GM12878 (cell line): Measurements from ENCODE around the gene STAMBP. TPM values are rescaled to one million over a fixed set of nuclear protein-coding genes. Genes with fewer than 3 reads are reported as not detected.

ENCODE experiments used
- ATAC-seq: fragments of 200-7000 bp; cut with Tn5 transposase; 3 replicates; pipeline ENCODE4 v1.9.1; 2020; ENCODE audit warnings: mild to moderate bottlenecking, moderate library complexity
- BruUV-seq: library from RNA; stranded (reverse); fragments of 400-500 nt; replicated peaks from 2 replicates; lab custom pipeline; 2021; lab: Mats Ljungman, UMichigan
- CTCF ChIA-PET: fragments of 300-600 bp; sonication (Branson Sonifier 250); formaldehyde crosslinking; extraction: SDS; loops from one replicate; lab custom pipeline; 2021; ENCODE audit warnings: inconsistent platforms; lab: Yijun Ruan, JAX
- POLR2A ChIA-PET: fragments of 350-600 bp; formaldehyde crosslinking; extraction: SDS; loops from one replicate; lab custom pipeline; 2021; ENCODE audit warnings: inconsistent platforms; lab: Charles Lee
- RAD21 ChIA-PET: fragments of 300-600 bp; sonication (Branson Sonifier 250); formaldehyde crosslinking; loops from one replicate; lab custom pipeline; 2023; ENCODE audit warnings: antibody characterized with exemption; ENCODE audit not compliant: unreplicated experiment; lab: Charles Lee
- SMC1A ChIA-PET: fragments of 300-600 bp; sonication (Branson Sonifier 250); formaldehyde crosslinking; loops from one replicate; lab custom pipeline; 2023; ENCODE audit not compliant: unreplicated experiment, uncharacterized antibody; lab: Charles Lee
- DNase-seq: peaks from one replicate; pipeline ENCODE4 v3.0.0-alpha.2; 2011; ENCODE audit warnings: low read depth, low spot score
- FAIRE-seq: peaks from 3 replicates; lab custom pipeline; 2011; peaks lifted over from hg19 to GRCh38; lab: Jason Lieb, UNC
- H2AFZ ChIP-seq: 2 replicates; pipeline ENCODE4 v1.6.0; 2011; ENCODE audit warnings: low read depth, low read length, control low read depth; ENCODE audit not compliant: control insufficient read depth
- H3K27ac ChIP-seq: 2 replicates; pipeline ENCODE4 v1.5.1; 2011; ENCODE audit warnings: control low read depth; ENCODE audit not compliant: control insufficient read depth, insufficient read depth
- H3K27me3 ChIP-seq, 2 experiments: replicated peaks in 1 of 2; 2 replicates each; pipeline versions ENCODE4 v1.6.0 to v1.6.1; 2011; ENCODE audit warnings: low read length in 1 of 2; ENCODE audit not compliant: control insufficient read depth in 2 of 2, insufficient read depth in 2 of 2
- H3K36me3 ChIP-seq, 2 experiments: 2 replicates each; pipeline ENCODE4 v1.5.1; 2011; ENCODE audit warnings: low read length in 1 of 2; ENCODE audit not compliant: control insufficient read depth in 2 of 2, insufficient read depth in 2 of 2
- H3K4me1 ChIP-seq: 2 replicates; pipeline ENCODE4 v1.6.1; 2011; ENCODE audit warnings: mild to moderate bottlenecking, low read length, moderate library complexity, mixed read lengths; ENCODE audit not compliant: control insufficient read depth, insufficient read depth
- H3K4me2 ChIP-seq: 2 replicates; pipeline ENCODE4 v1.6.0; 2011; ENCODE audit warnings: control low read depth; ENCODE audit not compliant: control insufficient read depth, insufficient read depth
- H3K4me3 ChIP-seq: fragments of 200-600 bp; sonication (generic); 2 replicates; pipeline ENCODE4 v1.5.1; 2016
- H3K79me2 ChIP-seq: 2 replicates; pipeline ENCODE4 v1.6.0; 2011; ENCODE audit warnings: low read length; ENCODE audit not compliant: control insufficient read depth, insufficient read depth
- H3K9ac ChIP-seq: 2 replicates; pipeline ENCODE4 v1.8.0; 2011; ENCODE audit warnings: low read length, control low read depth, mixed read lengths; ENCODE audit not compliant: control insufficient read depth, insufficient read depth
- H3K9me3 ChIP-seq: replicated peaks from 3 replicates; pipeline ENCODE4 v1.5.1; 2011; ENCODE audit warnings: mild to moderate bottlenecking, low read length; ENCODE audit not compliant: control insufficient read depth, insufficient read depth
- H4K20me1 ChIP-seq: 2 replicates; pipeline ENCODE4 v1.6.0; 2011; ENCODE audit not compliant: control insufficient read depth, insufficient read depth
- BHLHE40 ChIP-seq, 2 experiments: fragments of 450-650 bp in 1 of 2; IDR thresholded peaks; 2 replicates each; pipeline ENCODE4 v1.6.1; 2011 to 2017; ENCODE audit warnings: low read depth in 2 of 2, borderline replicate concordance in 1 of 2, improper control_type of control experiment in 1 of 2, low read length in 1 of 2, mild to moderate bottlenecking in 1 of 2
- BMI1 ChIP-seq: fragments of 450-650 bp; IDR thresholded peaks from 2 replicates; pipeline ENCODE4 v1.6.1; 2016; ENCODE audit warnings: mild to moderate bottlenecking, moderate library complexity, borderline replicate concordance
- CREB1 ChIP-seq: IDR thresholded peaks from 2 replicates; pipeline ENCODE4 v1.6.1; 2012; ENCODE audit warnings: low read depth, mild to moderate bottlenecking, inconsistent platforms
- CTCF ChIP-seq, 3 experiments: IDR thresholded peaks in 2 of 3; conservative IDR thresholded peaks in 1 of 3; 2 replicates each; pipeline ENCODE4 v1.5.1; 2011; ENCODE audit warnings: low read depth in 3 of 3, low read length in 3 of 3, mild to moderate bottlenecking in 3 of 3, control low read depth in 2 of 3, moderate library complexity in 2 of 3, inconsistent platforms in 1 of 3, mixed read lengths in 1 of 3; ENCODE audit not compliant: control insufficient read depth in 2 of 3, insufficient read depth in 1 of 3; ENCODE audit errors: extremely low read depth in 1 of 3
- EGR1 ChIP-seq, 2 experiments: IDR thresholded peaks; 1 replicate in 1 of 2; 2 replicates in 1 of 2; pipeline ENCODE4 v1.6.1; 2011 to 2012; ENCODE audit warnings: low read depth in 2 of 2, low read length in 2 of 2, borderline replicate concordance in 1 of 2, mild to moderate bottlenecking in 1 of 2, moderate library complexity in 1 of 2
- ELK1 ChIP-seq: IDR thresholded peaks from 2 replicates; pipeline ENCODE4 v1.6.1; 2012; ENCODE audit warnings: low read depth, low read length, improper control_type of control experiment
- MEF2B ChIP-seq: fragments of 450-650 bp; IDR thresholded peaks from 2 replicates; pipeline ENCODE4 v1.6.1; 2018; ENCODE audit warnings: mild to moderate bottlenecking, moderate library complexity; ENCODE audit not compliant: partially characterized antibody, poor library complexity, severe bottlenecking
- NR2C2 ChIP-seq: IDR thresholded peaks from 2 replicates; pipeline ENCODE4 v1.6.1; 2011; ENCODE audit warnings: borderline replicate concordance, low read depth; ENCODE audit not compliant: control insufficient read depth, insufficient read length
- NR2F1 ChIP-seq: fragments of 450-650 bp; conservative IDR thresholded peaks from 2 replicates; pipeline ENCODE4 v1.6.1; 2017; ENCODE audit warnings: mild to moderate bottlenecking
- RAD51 ChIP-seq: fragments of 450-650 bp; IDR thresholded peaks from 2 replicates; pipeline ENCODE4 v1.6.1; 2016; ENCODE audit warnings: moderate library complexity, mild to moderate bottlenecking, inconsistent platforms
- RELB ChIP-seq: fragments of 450-650 bp; IDR thresholded peaks from 2 replicates; pipeline ENCODE4 v1.6.1; 2017; ENCODE audit warnings: low read depth, mild to moderate bottlenecking, moderate library complexity
- RUNX3 ChIP-seq: IDR thresholded peaks from 2 replicates; pipeline ENCODE4 v1.6.1; 2012; ENCODE audit warnings: low read length, inconsistent platforms
- SPI1 ChIP-seq: IDR thresholded peaks from 2 replicates; pipeline ENCODE4 v1.6.1; 2011; ENCODE audit warnings: low read depth, mild to moderate bottlenecking, low read length, moderate library complexity, borderline replicate concordance; ENCODE audit not compliant: insufficient read depth
- STAT3 ChIP-seq: IDR thresholded peaks from 2 replicates; pipeline ENCODE4 v1.6.1; 2011; ENCODE audit warnings: low read depth, low read length, improper control_type of control experiment
- YY1 ChIP-seq: IDR thresholded peaks from 2 replicates; pipeline ENCODE4 v1.6.1; 2011; ENCODE audit warnings: low read depth, mild to moderate bottlenecking, low read length
- ZNF24 ChIP-seq: fragments of 450-650 bp; IDR thresholded peaks from 2 replicates; pipeline ENCODE4 v1.6.1; 2017; ENCODE audit warnings: antibody characterized with exemption, mild to moderate bottlenecking
- WGBS: methylation state at CpG from one replicate; pipeline ENCODE4 v1.1.6; 2016; ENCODE audit warnings: low lambda C conversion rate; ENCODE audit not compliant: insufficient replicate concordance, insufficient coverage; ENCODE audit errors: missing lambda C conversion rate; 5-methylcytosine and 5-hydroxymethylcytosine counted together
- in situ Hi-C: fragments of 300-500 bp; cut with MboI; formaldehyde crosslinking; loops from 9 replicates; pipeline ENCODE4 v1.14.3; 2018; ENCODE audit warnings: mixed read lengths
- intact Hi-C: fragments of 100-400 bp; cut with micrococcal nuclease; formaldehyde crosslinking; loops from one replicate; pipeline ENCODE4 v1.14.2; 2022; ENCODE audit not compliant: unreplicated experiment
- polyA plus RNA-seq, 11 experiments: library from polyadenylated mRNA; depleted of rRNA in 4 of 11; unstranded in 6 of 11; stranded (reverse) in 5 of 11; fragments of >200 nt; fragmentation: Nextera tagmentation in 4 of 11; fragmentation: Illumina TruSeq in 1 of 11; extraction: Ambion mirVana in 4 of 11; extraction: Trizol in 1 of 11; gene quantifications; 1 replicate in 1 of 11; 2 replicates in 10 of 11; pipeline versions ENCODE4 v1.2.1 to v1.2.3, GENCODE V29; 2011 to 2016; ENCODE audit warnings: inconsistent platforms in 2 of 11, missing spikeins in 2 of 11, low read depth in 1 of 11
- total RNA-seq, 4 experiments: library from RNA; depleted of rRNA in 3 of 4; stranded (reverse); fragments of >200 nt in 3 of 4; fragmentation: Illumina TruSeq in 1 of 4; extraction: Trizol in 1 of 4; gene quantifications; 2 replicates each; pipeline versions ENCODE4 v1.2.1 to v1.2.3, GENCODE V29; 2013 to 2021
- TF ChIP-seq, protein P1 (sequence below): IDR thresholded peaks from 2 replicates; pipeline ENCODE4 v1.6.1; 2011; ENCODE audit warnings: low read depth, low read length, improper control_type of control experiment, borderline replicate concordance

The STAMBP gene
- total and polyA plus RNA-seq, 10 of the 15 experiments (the other 5 are each of a cell fraction or from before 2014, with no cell fraction given), result 38.9 to 84.1 (median 69.7) TPM

DNA sequence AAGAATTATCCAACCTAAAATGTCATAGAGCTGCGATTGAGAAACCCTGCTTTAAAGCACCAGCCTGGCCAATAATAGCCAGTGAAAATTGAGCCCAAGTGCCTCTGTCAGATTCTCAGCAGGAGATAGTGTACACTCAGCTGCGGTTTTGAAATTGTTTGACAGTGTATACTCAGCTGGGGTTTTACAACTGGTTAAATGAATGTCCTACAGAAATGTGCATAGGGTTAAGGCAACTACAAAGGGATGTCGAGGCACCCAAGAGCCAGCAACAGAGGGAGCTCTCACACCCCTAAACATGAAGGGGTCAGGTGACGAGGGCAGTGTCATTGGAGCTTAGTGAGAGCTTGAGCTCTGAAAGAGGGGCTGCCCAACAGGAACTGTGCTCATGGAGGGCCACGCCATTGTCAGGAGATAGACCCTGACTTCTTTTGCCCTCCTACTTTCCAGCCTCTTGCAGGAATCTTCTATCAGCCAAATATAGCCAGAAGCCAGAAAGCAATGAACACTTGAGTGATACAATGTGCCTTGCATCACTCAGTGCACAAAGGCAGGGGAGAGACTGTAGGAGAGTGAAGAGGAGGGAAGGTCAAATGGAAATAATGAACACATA is 79.2 kb downstream of the STAMBP start:
- ATAC-seq (peak; percentile 99), FAIRE-seq (peak; percentile 38), DNase-seq (peak; percentile 26)
- H3K4me1 ChIP-seq, result no peaks in the 10 kb centered on the region
- no peak overlapping the region for H3K27ac ChIP-seq
- WGBS, result 28% methylated on average over 5 of the region's 5 CpGs
- no peaks in the 10 kb centered on the region for H3K79me2 ChIP-seq
- ChIA-PET CTCF (interaction anchor here (0.6 to 5.4 kb wide), 45 partner anchors 9 to 493 kb away, joined by 3 to 78 read pairs (median 5); partner anchors contain the start of genes BOLA3 and STAMBP), SMC1A (interaction anchor here (0.5 to 5.0 kb wide), 40 partner anchors 9 to 291 kb away, joined by 3 to 45 read pairs (median 4); partner anchors contain the start of genes BOLA3, MTHFD2 and STAMBP), RAD21 (interaction anchor here (0.6 to 2.8 kb wide), 36 partner anchors 9 to 428 kb away, joined by 3 to 52 read pairs (median 5); partner anchors contain the start of genes BOLA3, MOB1A and STAMBP), POLR2A (interaction anchor here (0.5 to 1.5 kb wide), 5 partner anchors 60 to 213 kb away, joined by 3 to 6 read pairs (median 4); no protein-coding TSS in a partner anchor)
- no peaks in the 10 kb centered on the region for H3K36me3 ChIP-seq
- no peaks in the 10 kb centered on the region for H3K27me3 ChIP-seq
- in situ Hi-C loops (no loop called here), intact Hi-C loops (loop anchor here (5.0 kb wide), 3 partner anchors 174 to 239 kb away; partner anchors contain the start of gene BOLA3)
- H3K9ac ChIP-seq, result no peak overlapping the region
- no peaks in the 10 kb centered on the region for H4K20me1 ChIP-seq
- no peak overlapping the region for H3K4me2 ChIP-seq
- H2AFZ ChIP-seq, result peak overlapping the region; percentile 71
- no TSS peak for BruUV-seq
- no peaks in the 10 kb centered on the region for H3K9me3 ChIP-seq
- H3K4me3 ChIP-seq, result no peak overlapping the region
- TF ChIP-seq ZNF24 (0 out of 2 replicates have a peak, but pooled peaks have one; percentile 38), EGR1 (IDR thresholded peaks at IDR 0.05; ENCODE audit: borderline replicate concordance in 1 of 2, low read depth in 2 of 2, low read length in 2 of 2) (no peak), BHLHE40 (IDR thresholded peaks at IDR 0.05; ENCODE audit: borderline replicate concordance in 1 of 2, low read depth in 2 of 2, low read length in 1 of 2) (peak; percentile 77 to 78), SPI1 (peak; percentile 3; the same call in 1 of the 2 replicates), YY1 (peak; percentile 70), RELB (no peak), STAT3 (no peak), RAD51 (peak; percentile 85), BMI1 (no peak), ELK1 (no peak), RUNX3 (peak; percentile 29; the same call in 1 of the 2 replicates), CTCF (IDR thresholded peaks at IDR 0.05 in 2 of 3, conservative IDR thresholded peaks at IDR 0.05 in 1 of 3; ENCODE audit: control insufficient read depth in 2 of 3, extremely low read depth in 1 of 3, insufficient read depth in 1 of 3, low read depth in 3 of 3, low read length in 3 of 3) (peak; percentile 58 to 76 (median 62)), MEF2B (no peak), NR2F1 (peak; percentile 68), CREB1 (no peak), NR2C2 (no peak)
- TF ChIP-seq, protein P1, sequence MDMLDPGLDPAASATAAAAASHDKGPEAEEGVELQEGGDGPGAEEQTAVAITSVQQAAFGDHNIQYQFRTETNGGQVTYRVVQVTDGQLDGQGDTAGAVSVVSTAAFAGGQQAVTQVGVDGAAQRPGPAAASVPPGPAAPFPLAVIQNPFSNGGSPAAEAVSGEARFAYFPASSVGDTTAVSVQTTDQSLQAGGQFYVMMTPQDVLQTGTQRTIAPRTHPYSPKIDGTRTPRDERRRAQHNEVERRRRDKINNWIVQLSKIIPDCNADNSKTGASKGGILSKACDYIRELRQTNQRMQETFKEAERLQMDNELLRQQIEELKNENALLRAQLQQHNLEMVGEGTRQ, result peak; percentile 54; the same call in 1 of the 2 replicates
